GM21423 (cell line): ENCODE measurements around the gene MCIDAS.

ENCODE experiments used
- ATAC-seq: cut with Tn5 transposase; IDR thresholded peaks from one replicate; pipeline ENCODE4 v1.9.1; 2021; ENCODE audit warnings: mild to moderate bottlenecking, moderate library complexity; ENCODE audit not compliant: unreplicated experiment

The MCIDAS gene

DNA sequence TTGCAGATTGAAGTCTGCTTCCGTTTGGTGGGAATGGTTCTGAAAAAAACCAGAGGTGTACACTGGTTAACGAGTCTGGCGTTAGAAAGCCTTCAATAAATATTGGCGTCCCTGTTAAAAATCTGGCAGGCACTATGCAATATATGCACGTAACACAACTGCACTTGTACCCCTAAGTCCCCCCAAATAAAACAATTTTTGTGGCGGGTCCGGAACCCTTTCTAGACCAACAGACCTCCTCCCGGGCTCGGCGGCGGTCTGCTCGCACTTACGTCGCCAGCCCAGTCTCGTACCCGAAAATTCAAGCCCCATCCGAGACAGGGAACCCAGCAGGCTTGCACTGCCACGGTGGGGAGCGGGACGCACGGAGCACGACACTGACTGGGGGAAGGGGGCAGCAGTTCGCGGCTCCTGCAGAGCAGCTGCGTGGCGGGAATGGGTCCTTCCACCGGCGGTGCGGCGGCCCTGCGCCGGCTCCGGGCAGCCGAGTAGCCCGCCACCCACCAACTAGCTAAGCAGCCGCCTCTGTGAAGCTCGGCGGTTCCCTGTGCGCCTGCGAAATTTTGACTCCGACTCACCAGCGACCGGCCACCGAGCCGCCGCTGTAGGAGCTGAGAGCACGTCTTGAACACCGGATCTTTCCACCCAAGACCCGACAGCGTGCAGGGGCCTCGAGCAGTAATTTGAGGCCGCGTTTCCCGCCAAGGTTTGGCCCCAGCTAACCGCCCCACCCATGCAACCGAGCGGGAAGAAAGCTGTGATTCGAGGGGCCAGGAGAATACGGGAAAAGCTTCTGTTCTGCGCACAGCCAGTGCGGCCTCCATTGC, 3.9 kb downstream of the MCIDAS start:
- no peak for ATAC-seq

DNA sequence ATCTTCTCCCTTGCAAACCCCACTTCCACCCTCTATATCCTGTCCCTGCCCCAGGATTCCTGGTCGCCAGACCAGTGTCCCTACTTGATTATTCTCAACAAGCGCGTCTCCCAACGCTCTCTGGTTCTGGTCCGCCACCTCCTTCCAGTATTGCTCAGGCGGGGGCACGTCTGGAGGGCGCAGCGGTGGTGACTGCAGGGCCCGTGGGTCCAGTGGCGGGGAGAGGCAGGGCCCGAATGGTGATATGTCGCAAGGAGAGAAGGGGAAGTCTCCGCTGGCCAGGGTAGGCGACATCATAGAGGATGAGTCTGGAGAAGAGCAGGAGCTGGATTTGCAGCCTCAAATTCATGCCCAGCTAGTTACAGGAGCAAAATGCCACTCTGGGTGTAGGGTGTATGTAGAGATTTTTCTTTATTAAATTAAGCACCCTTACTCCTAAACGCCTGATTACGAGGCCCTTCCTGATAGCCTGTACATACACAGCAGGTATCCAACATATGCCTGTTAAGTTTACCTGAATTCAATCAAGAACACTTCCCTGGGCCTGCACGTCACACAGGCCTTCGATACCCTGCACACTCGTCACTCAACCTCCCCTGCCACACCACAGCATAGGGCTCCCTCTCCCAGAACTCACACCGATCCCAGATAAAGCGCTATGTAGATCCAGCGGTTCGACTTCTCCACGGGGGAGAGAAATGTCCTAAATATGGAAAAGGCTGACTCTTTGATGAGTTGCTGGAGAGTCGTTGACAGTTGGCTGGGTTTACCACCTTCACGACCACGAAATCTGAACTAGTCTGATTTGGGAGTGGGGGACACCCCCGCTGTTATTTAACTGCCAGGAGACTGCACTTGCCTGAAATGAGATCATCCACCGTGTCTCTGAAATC, 4.8 kb downstream of the MCIDAS start:
- no peak for ATAC-seq

DNA sequence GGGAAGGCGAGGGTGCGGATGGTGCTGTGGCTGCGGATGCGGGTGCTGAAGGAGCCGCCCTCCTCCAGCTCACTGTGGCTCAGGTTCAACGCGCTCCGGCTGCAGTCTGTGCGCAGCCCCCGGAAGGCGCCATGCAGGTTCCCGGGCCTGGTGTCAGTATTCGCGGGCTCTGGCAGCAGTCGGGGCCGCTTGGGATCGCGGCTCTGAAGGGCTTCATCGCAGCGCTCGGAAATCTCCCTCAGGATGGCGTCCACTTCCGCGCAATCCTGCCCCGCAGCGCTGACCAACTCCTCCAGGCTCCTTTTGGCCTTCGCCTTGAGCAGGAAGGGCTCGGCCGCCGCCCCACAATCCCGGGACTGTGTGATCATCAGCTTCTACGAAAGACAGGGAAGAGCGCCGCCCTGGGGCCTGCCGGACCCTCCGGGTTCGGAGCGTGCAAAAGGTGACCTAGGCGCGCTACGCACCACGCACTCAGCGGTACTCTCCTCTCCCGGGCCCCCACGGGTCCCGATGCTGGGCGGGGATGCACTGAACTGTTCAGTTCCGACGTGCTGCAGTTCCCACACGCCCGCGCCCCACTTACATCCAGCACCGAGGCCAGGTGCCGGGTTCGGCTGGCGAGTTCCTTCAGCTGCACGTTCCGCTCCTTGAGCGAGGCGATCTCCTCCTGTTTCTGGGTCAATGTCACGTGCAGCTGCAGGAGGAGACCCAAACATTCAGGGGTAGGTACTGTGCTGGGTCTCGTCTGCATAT, 6.5 kb downstream of the MCIDAS start:
- ATAC-seq: no peak

DNA sequence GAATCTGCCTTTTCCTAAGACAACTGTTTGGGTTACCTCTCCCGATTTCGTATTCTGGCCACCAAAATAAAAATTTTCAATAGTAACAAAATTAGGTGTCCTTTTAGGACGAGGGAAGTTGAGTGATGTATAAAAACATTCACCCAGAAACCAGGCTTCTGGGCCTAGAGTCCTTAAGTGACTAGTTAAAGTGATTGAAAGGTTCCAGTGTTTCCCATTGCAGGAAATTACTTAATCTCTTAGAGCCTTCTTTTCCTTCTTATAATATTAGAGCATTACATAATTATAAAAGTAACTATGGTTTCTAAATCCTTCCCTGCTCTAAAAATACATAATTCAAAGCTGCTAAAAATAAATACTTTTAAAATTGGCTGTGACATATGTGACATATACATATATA, 7.3 kb downstream of the MCIDAS start:
- ATAC-seq: no peak

DNA sequence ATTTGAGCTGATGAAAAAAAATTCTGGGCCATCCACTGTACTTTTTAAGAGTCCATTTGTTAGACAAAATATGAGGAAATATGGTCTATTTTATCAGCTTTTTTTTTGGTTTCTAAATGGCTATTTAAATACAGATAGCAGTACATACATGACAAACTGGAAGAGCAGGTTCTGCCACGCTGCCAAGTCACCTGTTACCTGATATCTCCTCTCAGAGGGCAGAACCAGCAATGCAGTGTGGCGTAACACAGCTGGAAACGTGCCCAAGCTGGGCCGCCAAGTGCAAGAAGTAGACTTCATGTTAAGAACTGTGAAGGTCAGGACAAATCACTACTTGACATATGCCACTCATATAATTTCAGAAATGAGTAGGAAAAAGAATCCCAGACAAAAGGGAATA, 8.1 kb downstream of the MCIDAS start:
- no peak for ATAC-seq

DNA sequence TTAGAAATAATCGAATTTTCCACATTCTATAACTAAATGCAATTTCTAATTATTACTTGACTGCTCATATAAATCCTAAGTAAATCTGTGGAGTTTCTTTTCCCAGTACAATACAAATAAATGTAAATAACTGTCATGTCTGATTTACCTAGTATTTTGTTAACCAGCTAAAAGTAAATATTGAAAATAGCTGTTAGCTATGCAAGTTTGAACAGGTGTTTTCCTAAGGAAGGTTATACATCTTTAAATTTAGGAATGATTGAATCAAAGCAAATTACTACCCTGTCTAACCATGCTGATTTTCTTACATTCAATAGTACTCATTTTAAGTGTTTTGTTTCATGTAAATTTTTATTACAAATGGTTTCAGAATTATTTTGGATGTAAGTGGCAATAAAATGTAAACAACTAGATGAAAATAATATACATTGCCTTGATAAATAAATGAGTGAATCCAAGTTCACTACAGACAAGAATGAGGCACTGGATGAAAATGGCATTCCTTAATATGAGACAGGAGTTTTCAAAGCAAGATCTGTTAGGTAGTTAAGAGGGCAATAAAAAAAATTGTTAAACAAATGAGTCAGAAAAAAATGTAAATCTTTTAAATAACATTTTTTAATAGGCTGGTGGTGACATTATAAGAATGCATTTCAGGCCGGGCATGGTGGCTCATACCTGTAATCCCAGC, 15.8 kb downstream of the MCIDAS start:
- no peak for ATAC-seq

DNA sequence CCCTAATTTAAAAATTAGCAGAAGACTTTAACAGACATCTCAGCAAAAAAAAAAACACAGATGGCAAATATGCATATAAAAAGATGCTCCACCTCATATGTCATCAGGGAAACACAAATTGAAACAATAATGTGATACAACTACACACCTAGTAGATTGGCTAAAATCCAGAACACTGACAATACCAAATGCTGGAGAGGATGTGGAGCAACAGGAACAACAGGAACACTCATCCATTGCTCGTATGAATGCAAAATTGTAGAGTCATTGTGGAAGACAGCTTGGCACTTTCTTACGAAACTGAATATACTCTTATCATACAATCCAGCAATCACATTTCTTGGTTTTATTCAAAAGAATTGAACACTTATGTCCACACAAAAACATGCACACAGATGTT, 22.1 kb downstream of the MCIDAS start:
- ATAC-seq: no peak

DNA sequence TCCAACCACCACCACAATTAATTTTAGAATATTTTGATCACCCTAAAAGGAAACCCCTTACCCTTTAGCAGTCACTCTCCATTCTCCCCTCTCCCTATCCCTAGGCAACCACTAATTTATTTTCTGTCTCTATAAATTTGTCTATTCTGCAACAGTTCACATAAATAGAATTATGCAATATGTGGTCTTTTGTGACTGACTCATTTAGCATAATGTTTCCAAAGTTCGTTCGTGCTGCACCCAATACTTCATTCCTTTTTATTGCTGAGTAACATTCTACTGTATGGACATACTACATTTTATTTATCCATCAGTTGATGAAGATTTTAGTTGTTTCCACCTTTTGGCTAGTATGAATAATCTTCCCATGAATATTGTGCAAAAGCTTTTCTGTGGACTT, 36.0 kb downstream of the MCIDAS start:
- ATAC-seq: no peak

DNA sequence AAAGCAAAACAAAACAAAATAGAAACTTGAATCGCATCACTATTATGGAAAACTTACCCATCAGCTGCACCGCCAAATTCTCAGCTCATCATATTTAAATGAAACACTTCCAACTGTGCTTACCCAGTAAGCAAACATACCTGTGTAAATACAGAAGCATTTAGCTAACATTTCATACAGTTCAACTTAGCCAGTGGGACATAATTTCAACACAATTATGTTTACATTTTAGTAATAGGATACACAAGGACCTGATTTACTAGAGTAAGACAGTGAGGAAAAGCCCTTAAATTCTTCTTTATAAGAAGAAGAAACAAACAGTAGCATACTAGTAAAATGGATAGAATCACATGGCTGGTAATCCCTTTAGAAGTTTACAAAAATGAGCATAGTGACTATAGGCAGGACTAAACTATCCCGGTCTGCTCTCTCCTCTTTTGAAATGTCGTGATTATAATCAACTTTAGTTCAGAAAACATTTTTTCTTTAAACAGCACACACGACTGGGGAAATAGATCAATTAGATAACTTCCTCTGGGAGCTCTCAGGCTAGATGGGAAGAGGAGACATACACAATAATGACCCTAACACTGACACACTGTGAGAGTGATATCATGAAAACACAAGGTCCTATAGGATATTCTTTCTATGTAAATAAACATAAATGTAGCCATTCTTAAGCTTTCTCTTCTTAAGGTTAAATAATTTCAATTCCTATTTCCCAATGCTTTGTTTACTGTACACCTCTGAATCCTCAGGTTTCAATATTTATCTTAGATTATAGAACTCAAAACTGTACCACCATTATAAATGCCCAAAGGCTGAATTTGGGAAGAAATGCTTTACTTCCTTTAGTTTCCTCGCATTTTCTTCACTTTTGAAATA, 38.2 kb downstream of the MCIDAS start:
- ATAC-seq: no peak

DNA sequence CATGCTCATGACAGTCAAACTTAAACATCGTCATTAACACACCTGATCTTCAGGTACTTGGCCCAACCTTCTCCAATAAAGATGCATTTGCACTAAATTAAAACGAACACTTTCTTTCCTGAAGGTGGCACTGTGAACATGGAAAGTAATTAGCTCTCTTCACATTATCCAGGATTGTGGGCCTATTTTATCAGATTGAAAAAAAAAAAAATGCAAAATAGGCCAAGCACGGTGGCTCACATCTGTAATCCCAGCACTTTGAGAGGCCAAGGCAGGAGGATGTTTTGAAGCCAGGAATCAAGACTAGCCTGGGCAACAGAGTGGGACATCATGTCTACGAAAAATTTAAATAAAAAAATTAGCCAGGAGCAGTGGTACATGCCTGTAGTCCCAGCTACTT, 39.7 kb downstream of the MCIDAS start:
- ATAC-seq: no peak

DNA sequence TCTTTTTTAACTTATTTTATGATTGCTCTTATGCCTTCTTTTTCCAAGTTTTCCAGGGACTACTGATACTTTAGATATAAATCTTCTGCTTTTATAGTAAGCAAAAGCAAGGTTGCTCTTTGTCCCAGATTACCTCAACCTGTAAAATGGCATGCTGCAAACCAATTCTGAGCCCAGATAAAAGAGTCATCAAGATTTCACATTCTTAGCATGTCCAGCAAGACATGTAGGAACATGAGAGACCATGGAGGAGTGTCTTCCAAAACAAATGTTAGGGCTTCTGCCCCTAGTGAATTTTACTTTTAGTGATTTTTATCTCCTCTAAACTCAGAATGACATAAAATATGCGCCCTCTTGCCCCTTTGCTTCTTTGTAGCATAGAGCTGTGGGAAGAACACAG, 47.1 kb downstream of the MCIDAS start:
- no peak for ATAC-seq

DNA sequence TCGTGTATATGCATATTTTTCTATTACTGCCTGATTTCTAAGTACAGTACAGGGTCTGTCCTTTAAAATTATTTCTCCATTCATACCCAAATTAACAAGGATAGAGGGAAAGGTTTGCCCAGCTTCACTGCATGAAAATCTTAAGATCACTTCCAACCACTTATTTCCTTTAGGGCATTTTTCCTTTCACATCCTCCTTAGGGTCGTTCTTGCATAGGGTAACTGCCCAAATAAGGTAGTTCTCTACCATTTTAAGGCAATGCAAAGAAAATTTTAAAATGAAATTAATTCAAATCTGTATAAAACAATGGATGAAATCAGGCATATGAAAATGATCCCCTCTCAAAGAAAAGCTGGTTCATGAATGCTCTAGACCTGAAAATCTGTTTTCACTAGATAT, 50.0 kb downstream of the MCIDAS start:
- no peak for ATAC-seq

DNA sequence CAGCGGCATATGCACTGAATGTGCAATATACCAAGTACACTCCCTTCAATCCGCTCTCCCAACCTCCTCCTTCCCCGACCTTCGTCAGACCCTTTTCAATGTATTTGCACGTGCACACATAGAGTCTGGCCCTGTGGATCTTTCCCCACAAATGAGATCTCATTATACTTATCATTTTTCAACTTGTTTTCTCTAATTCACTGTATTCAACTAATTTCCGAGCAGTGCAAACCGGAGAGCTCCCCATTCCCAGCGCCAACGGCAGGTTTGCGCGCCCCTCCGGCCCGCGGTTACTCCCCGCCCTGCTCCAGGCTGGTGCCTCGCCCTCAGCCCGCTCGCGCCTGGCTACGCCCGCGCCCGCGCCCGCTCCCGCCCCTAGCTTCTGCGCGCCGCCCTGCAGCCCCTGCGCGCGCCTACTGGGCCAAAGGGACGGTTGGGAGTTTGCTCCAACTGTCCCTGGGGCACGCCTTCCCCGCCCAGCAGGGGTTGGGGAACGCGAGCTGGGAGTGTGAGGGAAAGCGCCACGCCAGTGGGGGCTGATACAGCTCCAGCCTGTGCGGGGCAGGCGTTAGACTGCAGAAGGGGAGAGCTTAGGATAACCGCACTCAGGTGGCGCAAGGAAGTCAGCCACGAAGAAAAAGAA, 50.8 kb downstream of the MCIDAS start:
- no peak for ATAC-seq

DNA sequence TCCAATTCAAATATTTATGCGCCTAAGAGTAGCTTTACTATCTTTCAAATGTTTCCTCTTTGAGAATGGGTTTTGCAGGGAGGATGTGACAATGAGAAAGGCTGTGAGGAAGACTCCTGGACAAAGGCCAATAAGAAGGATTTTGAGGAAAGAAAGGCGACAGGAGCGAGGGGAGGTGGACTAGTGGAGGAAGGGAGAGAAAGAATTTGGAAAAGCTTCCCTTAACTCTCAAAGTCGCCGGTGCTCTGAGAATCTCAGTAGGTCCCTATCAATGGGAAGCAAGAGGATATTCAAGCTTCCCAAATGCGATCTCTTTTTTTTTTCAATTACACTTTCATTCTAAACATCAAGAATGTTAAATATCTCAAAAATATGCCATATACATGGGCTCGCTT, 51.3 kb downstream of the MCIDAS start:
- no peak for ATAC-seq

DNA sequence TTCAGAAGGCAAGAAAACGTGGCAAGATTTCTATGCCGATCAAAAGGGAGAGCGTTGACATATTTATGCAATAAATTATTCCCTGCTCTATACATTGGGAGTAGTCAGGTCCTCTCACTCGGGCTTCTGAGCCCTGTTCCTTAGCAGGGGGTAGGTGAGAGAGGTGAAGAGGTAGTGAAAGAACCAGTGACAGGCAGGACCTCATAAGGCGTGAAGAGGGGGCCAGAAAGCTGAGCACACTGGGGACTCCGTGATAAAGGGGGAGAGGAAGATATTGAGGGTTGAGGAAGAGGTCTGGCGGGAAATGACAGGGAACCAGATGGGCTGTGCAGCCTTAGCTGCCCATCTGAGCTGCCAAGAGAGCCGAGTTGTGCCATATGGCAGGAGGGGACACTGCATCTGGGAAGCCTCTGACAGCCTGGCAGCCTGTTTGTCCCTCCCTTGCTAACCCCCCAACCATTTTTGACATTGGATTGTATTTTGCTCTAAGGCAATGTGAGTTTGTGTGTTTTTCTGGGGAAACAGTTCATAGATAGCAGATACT, 53.4 kb downstream of the MCIDAS start:
- peak; percentile 5 for ATAC-seq

DNA sequence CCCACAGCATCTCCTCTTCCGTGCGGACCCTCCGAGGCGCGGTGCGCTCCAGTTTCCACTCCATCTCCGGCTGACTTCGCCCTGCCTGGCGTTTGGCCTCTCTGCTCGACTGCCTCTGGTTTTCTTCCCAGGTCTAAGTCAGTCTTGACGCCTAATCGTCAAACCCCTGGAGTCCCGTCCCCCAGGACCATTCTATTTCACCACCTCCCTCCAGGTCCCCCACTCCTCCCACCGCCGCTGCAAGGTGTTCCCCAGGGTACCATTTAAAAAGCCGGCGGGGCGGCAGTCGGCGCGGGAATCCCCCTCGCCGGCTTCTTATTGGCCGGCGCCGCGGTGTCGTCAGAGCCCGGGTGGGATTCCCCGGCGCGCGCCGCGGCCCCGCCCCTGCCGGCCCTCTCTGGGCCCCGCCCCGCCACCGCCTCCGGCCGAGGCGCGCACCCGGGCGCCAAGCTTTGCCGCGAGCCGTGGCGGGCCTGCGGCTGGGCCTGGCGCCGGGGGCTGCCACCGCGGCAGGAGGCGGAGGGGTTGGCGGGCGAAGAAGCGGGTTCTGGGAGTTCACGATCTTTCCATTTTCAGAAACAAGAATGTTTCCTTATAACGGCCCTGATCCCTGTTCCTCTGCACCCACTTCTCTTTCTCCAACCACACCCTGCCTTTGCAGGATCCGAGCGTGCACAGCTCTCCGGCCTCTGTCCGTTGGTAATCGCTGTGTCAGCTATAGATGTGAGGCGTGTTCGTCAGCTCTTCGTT, 54.0 kb downstream of the MCIDAS start, which contains the start of gene CDC20B:
Gene CDC20B (minus strand): TSS at position 241 of the 750 bp plus-strand sequence. CDS start 177 bp downstream, at position 64.
- peak; percentile 92 for ATAC-seq

DNA sequence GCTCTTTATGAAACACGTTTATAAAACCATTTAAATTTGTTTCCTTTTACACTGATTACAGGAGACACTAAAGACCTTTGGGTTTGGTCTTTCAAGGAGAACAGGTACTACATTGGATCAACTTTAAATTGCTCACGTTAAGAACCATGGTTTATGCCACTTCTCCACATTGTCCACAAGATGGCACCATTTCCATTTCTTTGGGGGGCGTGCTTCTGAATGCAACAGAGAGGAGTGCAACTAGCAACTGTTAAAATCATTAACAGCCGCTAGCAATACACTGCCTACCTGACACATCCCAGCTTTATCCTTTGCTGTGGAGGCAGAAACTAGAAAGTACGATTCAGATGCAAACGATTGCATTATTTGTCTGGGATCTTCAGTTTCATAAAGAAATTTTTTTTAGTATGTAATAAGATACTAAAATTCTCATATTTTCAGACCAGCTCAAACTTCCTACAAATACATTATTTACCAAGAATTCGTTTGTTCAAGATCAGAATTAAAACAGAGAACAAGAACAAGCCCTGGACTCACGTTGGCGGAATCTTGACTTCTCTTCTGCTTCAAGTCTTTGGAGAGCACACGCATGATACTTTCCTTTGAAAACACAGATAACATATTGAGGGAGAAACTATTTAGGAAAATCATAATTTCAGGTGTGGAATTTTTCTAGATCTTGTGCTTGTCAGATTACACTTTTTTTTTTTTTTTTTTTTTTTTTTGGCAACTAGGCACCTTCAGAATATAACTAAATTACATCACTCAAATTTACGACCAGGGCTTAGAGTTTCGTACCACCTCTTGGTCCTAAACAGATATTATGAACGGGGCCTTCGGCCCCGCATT, 54.8 kb downstream of the MCIDAS start:
- peak; percentile 69 for ATAC-seq
